OCI-LY1 (cell line): ENCODE results near the gene TIMM50.

Source experiments
- H2AFZ ChIP-seq: fragments of 200-600 bp; sonication (generic), shearing (Covaris generic); 2 replicates; pipeline ENCODE4 v1.6.0; 2014; ENCODE audit warnings: antibody characterized with exemption, mild to moderate bottlenecking, low read length
- H3F3A ChIP-seq: fragments of 200-600 bp; sonication (generic), shearing (Covaris generic); 2 replicates; pipeline ENCODE4 v1.6.0; 2014; ENCODE audit warnings: mild to moderate bottlenecking, antibody characterized with exemption, low read length, moderate library complexity; ENCODE audit not compliant: insufficient read depth
- H3K27ac ChIP-seq: fragments of 200-600 bp; sonication (generic); 2 replicates; pipeline ENCODE4 v1.5.1; 2014; ENCODE audit warnings: low read length, mixed run types, mild to moderate bottlenecking, low read depth; ENCODE audit not compliant: poor library complexity, severe bottlenecking
- H3K27me3 ChIP-seq: fragments of 200-600 bp; sonication (generic); 2 replicates; pipeline ENCODE4 v1.6.0; 2014; ENCODE audit warnings: antibody characterized with exemption, mild to moderate bottlenecking, low read length, moderate library complexity; ENCODE audit not compliant: insufficient read depth
- H3K36me3 ChIP-seq: fragments of 200-600 bp; sonication (generic); 2 replicates; pipeline ENCODE4 v1.6.1; 2014; ENCODE audit warnings: mild to moderate bottlenecking, antibody characterized with exemption, low read length, moderate library complexity, mixed read lengths; ENCODE audit not compliant: insufficient read depth
- H3K4me1 ChIP-seq: fragments of 200-600 bp; sonication (generic); 2 replicates; pipeline ENCODE4 v1.5.1; 2014; ENCODE audit warnings: mild to moderate bottlenecking, low read length, moderate library complexity; ENCODE audit not compliant: insufficient read depth, severe bottlenecking
- H3K4me2 ChIP-seq: fragments of 200-600 bp; sonication (generic), shearing (Covaris generic); 2 replicates; pipeline ENCODE4 v1.6.1; 2014; ENCODE audit warnings: low read length
- H3K4me3 ChIP-seq: fragments of 200-600 bp; sonication (generic); 2 replicates; pipeline ENCODE4 v1.5.1; 2014; ENCODE audit warnings: low read length, low read depth, mild to moderate bottlenecking, mixed read lengths; ENCODE audit not compliant: poor library complexity, severe bottlenecking
- H3K79me2 ChIP-seq: fragments of 200-600 bp; shearing (Covaris generic); 2 replicates; pipeline ENCODE4 v1.6.1; 2016; ENCODE audit warnings: mixed run types, low read length, mixed read lengths; ENCODE audit not compliant: insufficient read depth
- H3K9ac ChIP-seq: fragments of 200-600 bp; sonication (generic), shearing (Covaris generic); 2 replicates; pipeline ENCODE4 v1.6.1; 2014; ENCODE audit warnings: mild to moderate bottlenecking, low read length, mixed read lengths
- H3K9me2 ChIP-seq: fragments of 200-600 bp; sonication (generic), shearing (Covaris generic); 2 replicates; pipeline ENCODE4 v1.6.1; 2014; ENCODE audit warnings: low read depth, mild to moderate bottlenecking, low read length, mixed read lengths
- H3K9me3 ChIP-seq: fragments of 200-600 bp; shearing (Covaris generic); 2 replicates; pipeline ENCODE4 v1.6.1; 2014; ENCODE audit warnings: low read length, mixed read lengths
- H4K20me1 ChIP-seq: fragments of 200-600 bp; sonication (generic), shearing (Covaris generic); 2 replicates; pipeline ENCODE4 v1.6.0; 2016; ENCODE audit warnings: mild to moderate bottlenecking, low read length; ENCODE audit not compliant: insufficient read depth
- CTCF ChIP-seq: fragments of 200-600 bp; sonication (generic), shearing (Covaris generic); IDR thresholded peaks from 2 replicates; pipeline ENCODE4 v1.5.1; 2017; ENCODE audit warnings: mild to moderate bottlenecking, antibody characterized with exemption, low read length, moderate library complexity, mixed read lengths
- EZH2 ChIP-seq: fragments of 200-600 bp; sonication (generic), shearing (Covaris generic); IDR thresholded peaks from 2 replicates; pipeline ENCODE4 v1.8.0; 2017; ENCODE audit warnings: borderline replicate concordance, mixed run types, mild to moderate bottlenecking, antibody characterized with exemption, low read length, moderate library complexity, mixed read lengths

TIMM50 gene

GRCh38 chr19:39463403-39463802 lies 17.2 kb upstream of the TIMM50 start:
- no peak overlapping the region for H3K9ac ChIP-seq
- H3K4me1 ChIP-seq: no peaks in the 10 kb centered on the region
- H3K9me2 ChIP-seq: no peaks in the 10 kb centered on the region
- H3K79me2 ChIP-seq: no peaks in the 10 kb centered on the region
- H3K4me2 ChIP-seq: no peak overlapping the region
- H3K4me3 ChIP-seq: no peak overlapping the region
- H3K9me3 ChIP-seq: no peaks in the 10 kb centered on the region
- no peaks in the 10 kb centered on the region for H3K27me3 ChIP-seq
- TF ChIP-seq EZH2: no peak
- TF ChIP-seq CTCF: no peak
- no peak overlapping the region for H2AFZ ChIP-seq
- peaks cover 78% of the 10 kb centered on the region for H3K36me3 ChIP-seq
- no peaks in the 10 kb centered on the region for H4K20me1 ChIP-seq
- H3F3A ChIP-seq: no peaks in the 10 kb centered on the region
- no peak overlapping the region for H3K27ac ChIP-seq

GRCh38 chr19:39465956-39466747 lies 14.5 kb upstream of the TIMM50 start:
- Histone ChIP-seq H4K20me1 (no peaks in the 10 kb centered on the region), H3K79me2 (no peaks in the 10 kb centered on the region), H3K27ac (no peak overlapping the region), H3F3A (no peaks in the 10 kb centered on the region), H3K4me1 (no peaks in the 10 kb centered on the region), H2AFZ (no peak overlapping the region), H3K4me3 (no peak overlapping the region), H3K4me2 (no peak overlapping the region), H3K9me3 (no peaks in the 10 kb centered on the region), H3K36me3 (peaks cover 78% of the 10 kb centered on the region), H3K9me2 (no peaks in the 10 kb centered on the region), H3K27me3 (no peaks in the 10 kb centered on the region), H3K9ac (no peak overlapping the region)
- TF ChIP-seq CTCF: no peak
- TF ChIP-seq EZH2: no peak

DNA sequence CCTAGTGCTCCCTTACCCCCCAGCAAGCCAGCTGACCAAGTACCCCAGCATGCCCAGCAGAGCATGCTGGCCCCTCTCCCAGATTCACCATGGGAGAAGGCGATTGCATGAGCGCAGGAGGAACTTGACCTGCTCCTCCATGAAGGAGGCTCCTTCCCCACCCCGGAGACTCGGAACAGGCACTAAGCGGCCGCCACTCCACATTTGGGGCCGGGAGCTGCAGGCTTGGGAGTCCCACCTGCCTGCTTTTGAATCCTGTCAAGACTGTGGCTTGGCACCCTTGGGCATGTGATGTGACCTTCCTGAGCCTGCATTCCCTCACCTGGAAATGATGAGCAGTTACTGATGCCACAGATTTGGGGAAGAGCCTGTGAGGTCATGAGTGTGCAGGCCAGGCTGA lies 12.7 kb upstream of the TIMM50 start:
- Histone ChIP-seq H3K27ac (no peak overlapping the region), H3K4me1 (no peaks in the 10 kb centered on the region), H3K79me2 (no peaks in the 10 kb centered on the region), H3F3A (no peaks in the 10 kb centered on the region), H3K9me3 (no peaks in the 10 kb centered on the region), H2AFZ (no peak overlapping the region), H3K9ac (no peak overlapping the region), H3K4me3 (no peak overlapping the region), H3K36me3 (peaks cover 92% of the 10 kb centered on the region), H3K9me2 (no peaks in the 10 kb centered on the region), H3K4me2 (no peak overlapping the region), H3K27me3 (no peaks in the 10 kb centered on the region), H4K20me1 (no peaks in the 10 kb centered on the region)
- TF ChIP-seq EZH2: no peak
- no peak for TF ChIP-seq CTCF
